ENCODE data around the gene STK4.

DNA sequence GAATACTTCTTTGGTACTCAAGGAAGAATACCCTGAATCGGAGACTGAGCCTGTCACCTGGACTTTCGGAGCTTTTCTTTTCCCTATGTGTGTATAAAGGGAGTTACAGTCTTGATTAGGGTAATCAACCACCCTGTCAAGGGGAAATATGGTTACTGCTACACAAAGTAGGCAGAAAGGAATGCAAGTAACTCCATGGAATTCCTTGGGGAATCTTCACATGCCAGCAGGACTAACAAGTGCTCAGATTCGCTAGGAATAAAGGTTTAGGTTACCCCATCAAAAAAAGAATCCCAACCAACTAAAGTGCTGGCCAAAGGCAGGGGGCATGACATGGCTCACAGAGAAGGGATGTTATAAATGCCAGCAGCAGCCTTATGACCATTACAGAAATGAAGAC, 124.2 kb downstream of the STK4 start:
- TF ChIP-seq, protein P1, sequence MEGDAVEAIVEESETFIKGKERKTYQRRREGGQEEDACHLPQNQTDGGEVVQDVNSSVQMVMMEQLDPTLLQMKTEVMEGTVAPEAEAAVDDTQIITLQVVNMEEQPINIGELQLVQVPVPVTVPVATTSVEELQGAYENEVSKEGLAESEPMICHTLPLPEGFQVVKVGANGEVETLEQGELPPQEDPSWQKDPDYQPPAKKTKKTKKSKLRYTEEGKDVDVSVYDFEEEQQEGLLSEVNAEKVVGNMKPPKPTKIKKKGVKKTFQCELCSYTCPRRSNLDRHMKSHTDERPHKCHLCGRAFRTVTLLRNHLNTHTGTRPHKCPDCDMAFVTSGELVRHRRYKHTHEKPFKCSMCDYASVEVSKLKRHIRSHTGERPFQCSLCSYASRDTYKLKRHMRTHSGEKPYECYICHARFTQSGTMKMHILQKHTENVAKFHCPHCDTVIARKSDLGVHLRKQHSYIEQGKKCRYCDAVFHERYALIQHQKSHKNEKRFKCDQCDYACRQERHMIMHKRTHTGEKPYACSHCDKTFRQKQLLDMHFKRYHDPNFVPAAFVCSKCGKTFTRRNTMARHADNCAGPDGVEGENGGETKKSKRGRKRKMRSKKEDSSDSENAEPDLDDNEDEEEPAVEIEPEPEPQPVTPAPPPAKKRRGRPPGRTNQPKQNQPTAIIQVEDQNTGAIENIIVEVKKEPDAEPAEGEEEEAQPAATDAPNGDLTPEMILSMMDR (IDR thresholded peaks at IDR 0.05): no peak
- no peak for TF ChIP-seq ZFX (IDR thresholded peaks at IDR 0.05; ENCODE audit: borderline replicate concordance)
